IPS-18a (cell line): ENCODE data around the gene HOXC6.

Experiments used
- H3K27ac ChIP-seq: one replicate; pipeline ENCODE4 v1.5.1; 2013; ENCODE audit warnings: low read length
- H3K27me3 ChIP-seq: one replicate; pipeline ENCODE4 v1.6.1; 2013; ENCODE audit warnings: mild to moderate bottlenecking, low read length; ENCODE audit not compliant: control insufficient read depth, insufficient read depth
- H3K36me3 ChIP-seq: one replicate; pipeline ENCODE4 v1.6.1; 2013; ENCODE audit warnings: low read depth, low read length; ENCODE audit not compliant: control insufficient read depth
- H3K4me1 ChIP-seq: one replicate; pipeline ENCODE4 v1.6.1; 2013; ENCODE audit warnings: low read depth, low read length; ENCODE audit not compliant: control insufficient read depth
- H3K4me3 ChIP-seq: one replicate; pipeline ENCODE4 v1.5.1; 2013; ENCODE audit warnings: low read length
- H3K9ac ChIP-seq: one replicate; pipeline ENCODE4 v1.6.1; 2013; ENCODE audit warnings: mild to moderate bottlenecking, low read length, moderate library complexity
- H3K9me3 ChIP-seq: one replicate; pipeline ENCODE4 v1.6.1; 2013; ENCODE audit warnings: low read depth, low read length; ENCODE audit not compliant: control insufficient read depth

The HOXC6 gene

GRCh38 chr12:54000116-54001114 lies 27.8 kb upstream of the HOXC6 start, which contains the start of gene HOXC9:
Gene HOXC9 (plus strand): TSS chr12:54000161. CDS start chr12:54000189, 28 bp downstream.
- H3K4me3 ChIP-seq: peak within 1 kb of the TSS; percentile 35
- H3K27me3 ChIP-seq: peaks cover 100% of the 10 kb centered on the region
- H3K9me3 ChIP-seq: no peaks in the 10 kb centered on the region
- peaks cover 4% of the 10 kb centered on the region for H3K4me1 ChIP-seq
- no peak within 1 kb of the TSS for H3K9ac ChIP-seq
- H3K36me3 ChIP-seq: no peaks in the 10 kb centered on the region
- no peak within 1 kb of the TSS for H3K27ac ChIP-seq

GRCh38 chr12:54001283-54002187 lies 26.7 kb upstream of the HOXC6 start:
- no peaks in the 10 kb centered on the region for H3K36me3 ChIP-seq
- H3K9me3 ChIP-seq: no peaks in the 10 kb centered on the region
- no peak overlapping the region for H3K9ac ChIP-seq
- H3K4me3 ChIP-seq: no peak overlapping the region
- no peak overlapping the region for H3K27ac ChIP-seq
- H3K4me1 ChIP-seq: no peaks in the 10 kb centered on the region
- H3K27me3 ChIP-seq: peaks cover 100% of the 10 kb centered on the region

- Histone ChIP-seq H3K9ac (no peak overlapping the region), H3K4me3 (no peak overlapping the region), H3K4me1 (no peaks in the 10 kb centered on the region), H3K9me3 (no peaks in the 10 kb centered on the region), H3K36me3 (no peaks in the 10 kb centered on the region), H3K27ac (no peak overlapping the region), H3K27me3 (peaks cover 100% of the 10 kb centered on the region)
Observed at GRCh38 chr12:54002278-54002914, 25.8 kb upstream of the HOXC6 start.

- no peak overlapping the region for H3K27ac ChIP-seq
- H3K4me3 ChIP-seq: no peak overlapping the region
- no peaks in the 10 kb centered on the region for H3K9me3 ChIP-seq
- H3K36me3 ChIP-seq: no peaks in the 10 kb centered on the region
- H3K4me1 ChIP-seq: no peaks in the 10 kb centered on the region
- H3K9ac ChIP-seq: no peak overlapping the region
- peaks cover 100% of the 10 kb centered on the region for H3K27me3 ChIP-seq
Observed at GRCh38 chr12:54002915-54003389, 25.3 kb upstream of the HOXC6 start.

- no peak overlapping the region for H3K9ac ChIP-seq
- peaks cover 100% of the 10 kb centered on the region for H3K27me3 ChIP-seq
- H3K36me3 ChIP-seq: no peaks in the 10 kb centered on the region
- H3K4me1 ChIP-seq: no peaks in the 10 kb centered on the region
- H3K27ac ChIP-seq: no peak overlapping the region
- no peaks in the 10 kb centered on the region for H3K9me3 ChIP-seq
- no peak overlapping the region for H3K4me3 ChIP-seq
Observed at GRCh38 chr12:54003625-54004024, 24.6 kb upstream of the HOXC6 start.

- Histone ChIP-seq H3K27ac (no peak overlapping the region), H3K27me3 (peaks cover 100% of the 10 kb centered on the region), H3K4me1 (peaks cover 1% of the 10 kb centered on the region), H3K9ac (no peak overlapping the region), H3K9me3 (no peaks in the 10 kb centered on the region), H3K4me3 (no peak overlapping the region), H3K36me3 (no peaks in the 10 kb centered on the region)
Observed at GRCh38 chr12:54004063-54004840, 24.0 kb upstream of the HOXC6 start.

- no peak overlapping the region for H3K27ac ChIP-seq
- H3K4me3 ChIP-seq: no peak overlapping the region
- no peaks in the 10 kb centered on the region for H3K36me3 ChIP-seq
- H3K9ac ChIP-seq: no peak overlapping the region
- no peaks in the 10 kb centered on the region for H3K9me3 ChIP-seq
- peaks cover 100% of the 10 kb centered on the region for H3K27me3 ChIP-seq
- peaks cover 4% of the 10 kb centered on the region for H3K4me1 ChIP-seq
Observed at GRCh38 chr12:54004841-54005530, 23.3 kb upstream of the HOXC6 start.

GRCh38 chr12:54005531-54005852 lies 22.7 kb upstream of the HOXC6 start:
- no peak overlapping the region for H3K4me3 ChIP-seq

GRCh38 chr12:54005853-54006558 lies 22.2 kb upstream of the HOXC6 start:
- Histone ChIP-seq H3K9me3 (no peaks in the 10 kb centered on the region), H3K4me3 (no peak overlapping the region), H3K27ac (no peak overlapping the region), H3K9ac (no peak overlapping the region), H3K27me3 (peaks cover 100% of the 10 kb centered on the region), H3K4me1 (peaks cover 4% of the 10 kb centered on the region), H3K36me3 (no peaks in the 10 kb centered on the region)

More at GRCh38 chr12:54005531-54005852, 22.7 kb upstream of the HOXC6 start:
- no peaks in the 10 kb centered on the region for H3K9me3 ChIP-seq
- peaks cover 4% of the 10 kb centered on the region for H3K4me1 ChIP-seq
- H3K36me3 ChIP-seq: no peaks in the 10 kb centered on the region
- H3K9ac ChIP-seq: no peak overlapping the region
- H3K27me3 ChIP-seq: peaks cover 100% of the 10 kb centered on the region
- H3K27ac ChIP-seq: no peak overlapping the region
